ENCODE results near the gene S100Z. TPM values are rescaled to one million over a fixed set of nuclear protein-coding genes. Genes with fewer than 3 reads are reported as not detected.

The S100Z gene
- total RNA-seq: not detected in 2 replicates

DNA sequence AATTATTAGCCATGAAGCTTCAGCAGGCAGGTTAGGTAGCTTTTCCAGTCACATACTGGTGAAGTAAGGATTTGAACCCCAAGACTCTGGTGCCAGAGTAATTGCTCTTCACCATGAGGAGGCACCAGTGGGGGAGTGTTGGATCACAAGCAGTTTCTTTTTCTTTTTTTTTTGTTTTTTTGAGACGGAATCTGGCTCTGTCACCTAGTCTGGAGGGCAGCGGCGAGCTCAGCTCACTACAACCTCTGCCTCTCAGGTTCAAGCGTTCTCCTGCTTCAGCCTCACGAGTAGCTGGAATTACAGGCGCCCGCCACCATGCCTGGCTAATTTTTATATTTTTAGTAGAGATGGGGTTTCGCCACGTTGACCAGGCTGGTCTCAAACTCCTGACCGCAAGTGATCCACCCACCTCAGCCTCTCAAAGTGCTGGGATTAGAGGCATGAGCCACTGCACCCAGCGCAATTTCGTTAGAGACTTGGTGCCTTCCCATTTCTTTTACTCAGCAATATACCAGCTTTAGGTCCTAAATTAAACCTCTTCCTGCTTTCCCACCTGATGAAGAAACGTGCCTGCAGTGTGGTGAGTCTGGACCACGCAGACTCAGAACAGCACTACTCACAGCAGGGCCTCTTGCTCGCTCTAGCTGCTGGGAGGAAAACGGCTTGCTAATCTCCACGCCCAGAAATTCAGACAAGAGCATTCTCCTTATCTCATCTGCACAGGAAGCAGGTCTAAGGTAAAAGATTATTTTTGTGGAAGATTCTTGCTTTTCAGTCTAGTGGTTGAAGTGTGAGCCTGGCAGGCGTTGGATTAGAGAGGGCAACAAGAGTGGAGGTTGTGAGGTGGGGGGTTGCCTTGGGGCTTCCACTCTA lies at the start of gene S100Z:
S100Z (plus strand) TSS at position 596 of the 873 bp plus-strand sequence. CDS start 25,346 bp downstream, outside the sequence.

DNA sequence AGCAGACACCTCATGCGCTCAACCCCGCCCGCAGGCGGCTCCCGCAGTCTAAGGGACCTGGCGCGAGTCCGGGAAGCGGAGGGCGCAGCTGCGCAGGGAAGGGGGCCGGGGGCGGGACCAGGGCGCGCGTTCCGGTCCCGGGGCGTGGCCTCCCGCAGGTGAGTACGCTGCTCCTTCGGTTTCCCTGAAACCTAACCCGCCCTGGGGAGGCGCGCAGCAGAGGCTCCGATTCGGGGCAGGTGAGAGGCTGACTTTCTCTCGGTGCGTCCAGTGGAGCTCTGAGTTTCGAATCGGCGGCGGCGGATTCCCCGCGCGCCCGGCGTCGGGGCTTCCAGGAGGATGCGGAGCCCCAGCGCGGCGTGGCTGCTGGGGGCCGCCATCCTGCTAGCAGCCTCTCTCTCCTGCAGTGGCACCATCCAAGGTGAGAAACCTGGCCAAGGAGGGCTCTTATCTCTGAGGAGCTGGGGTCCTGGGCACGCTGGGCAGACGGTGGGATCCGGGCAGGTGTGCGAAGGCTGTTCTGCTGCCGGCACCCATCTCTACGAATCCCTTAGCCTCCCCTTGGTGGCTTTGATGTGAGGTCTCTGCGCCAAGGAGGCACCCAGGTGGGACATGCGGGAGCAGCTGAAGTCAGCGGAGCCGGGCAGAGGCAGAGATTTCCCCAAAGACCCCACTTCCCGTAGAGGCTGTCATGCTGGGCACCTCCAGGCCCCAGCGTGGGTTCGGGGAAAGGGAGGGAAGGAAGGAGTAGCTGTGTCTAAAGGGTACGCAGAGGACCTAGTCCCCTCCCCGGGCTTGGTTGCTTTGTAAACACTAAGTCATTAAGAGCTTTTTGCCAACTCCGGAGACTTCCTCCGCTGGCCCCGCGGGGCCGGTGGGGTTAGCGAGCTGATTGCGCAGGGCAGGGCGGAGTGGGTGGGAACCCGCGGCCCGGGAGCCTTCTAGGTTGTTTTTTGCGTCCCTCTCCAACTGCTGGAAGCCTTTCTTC lies 30.7 kb upstream of the S100Z start, which contains the start of gene F2RL1:
F2RL1 (plus strand) TSS at position 187 of the 988 bp plus-strand sequence; CDS start at position 340, 153 bp downstream.

DNA sequence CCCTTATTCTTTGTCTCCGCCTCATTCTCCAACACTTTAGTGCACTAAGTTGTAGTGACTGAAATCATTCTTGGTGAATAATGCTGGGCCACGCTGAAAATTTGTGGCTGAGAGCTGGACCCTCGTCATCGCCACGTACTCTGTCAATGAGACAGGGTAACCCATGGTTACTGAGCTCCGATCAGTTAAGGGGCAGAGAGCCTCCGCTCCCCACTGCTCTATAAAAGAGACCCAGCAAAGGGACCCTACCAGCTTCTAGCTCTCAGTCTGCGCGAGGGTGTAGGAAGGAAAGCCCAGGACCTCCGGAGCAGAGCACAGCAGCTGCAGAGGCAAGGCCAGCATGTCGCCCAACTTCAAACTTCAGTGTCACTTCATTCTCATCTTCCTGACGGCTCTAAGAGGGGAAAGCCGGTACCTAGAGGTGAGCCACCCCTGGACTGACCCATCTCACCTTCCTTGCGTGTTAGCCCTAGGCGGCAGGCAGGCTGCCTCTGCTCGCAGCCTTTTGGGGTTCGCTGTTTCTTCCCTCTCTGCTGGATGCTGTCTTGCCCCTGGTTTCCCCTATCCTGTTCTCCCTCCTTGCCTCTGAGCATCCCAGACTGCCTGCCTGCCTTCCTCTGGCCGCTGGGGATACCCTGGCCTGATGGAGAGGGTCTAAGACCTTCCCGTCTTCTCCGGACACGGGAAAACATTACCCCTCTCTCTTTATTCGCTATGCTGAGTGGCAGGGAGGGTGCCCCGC lies 103.2 kb downstream of the S100Z start, which contains the start of gene CRHBP:
CRHBP (plus strand) TSS at position 251 of the 742 bp plus-strand sequence; CDS start at position 341, 90 bp downstream.

Other genes with a start within 250 kb of the S100Z start
- gene F2RL2, start 226.6 kb upstream of the S100Z start, total RNA-seq: 0.16 and 0.50 TPM in 2 replicates
- gene F2R, start 133.9 kb upstream of the S100Z start, total RNA-seq: 85.2 and 222 TPM in 2 replicates
- 7.6 and 111 TPM in 2 replicates for gene F2RL1, start 31.0 kb upstream of the S100Z start, total RNA-seq
- 0.49 and 0.88 TPM in 2 replicates for gene CRHBP, start 103.0 kb downstream of the S100Z start, total RNA-seq
- gene AGGF1, start 180.4 kb downstream of the S100Z start, total RNA-seq: 15.5 and 24.5 TPM in 2 replicates
- 0.65 and 2.0 TPM in 2 replicates for gene ZBED3, start 237.3 kb downstream of the S100Z start, total RNA-seq